Measurements from ENCODE around the gene TMEM43.

TMEM43 gene

GRCh38 chr3:14122301-14122700 is 2.6 kb upstream of the TMEM43 start:
- DNase-seq: no peak

- DNase-seq: no peak
These were observed 1.3 kb upstream of the TMEM43 start for GRCh38 chr3:14123308-14124222.

- no peak for DNase-seq
These were observed 633 bp upstream of the TMEM43 start for GRCh38 chr3:14124223-14124614.

GRCh38 chr3:14125193-14126016 is 553 bp downstream of the TMEM43 start:
- DNase-seq: no peak

- DNase-seq: no peak
These were observed 1.4 kb downstream of the TMEM43 start for GRCh38 chr3:14126017-14126886.

GRCh38 chr3:14126887-14127505 is 2.1 kb downstream of the TMEM43 start:
- DNase-seq: no peak

- DNase-seq: no peak
These were observed 2.8 kb downstream of the TMEM43 start for GRCh38 chr3:14127516-14128161.

- DNase-seq: no peak
These were observed 3.9 kb downstream of the TMEM43 start for GRCh38 chr3:14128724-14129123.

- no peak for DNase-seq
These were observed 4.4 kb downstream of the TMEM43 start for GRCh38 chr3:14129296-14129695.

GRCh38 chr3:14130230-14130629 is 5.4 kb downstream of the TMEM43 start:
- no peak for DNase-seq

GRCh38 chr3:14130707-14131106 is 5.9 kb downstream of the TMEM43 start:
- no peak for DNase-seq

GRCh38 chr3:14131134-14131533 is 6.3 kb downstream of the TMEM43 start:
- DNase-seq: no peak

GRCh38 chr3:14132120-14132519 is 7.3 kb downstream of the TMEM43 start:
- DNase-seq: no peak

- DNase-seq: no peak
These were observed 7.8 kb downstream of the TMEM43 start for GRCh38 chr3:14132689-14133088.

- DNase-seq: no peak
These were observed 8.4 kb downstream of the TMEM43 start for GRCh38 chr3:14133188-14133800.

GRCh38 chr3:14133876-14134275 is 9.0 kb downstream of the TMEM43 start:
- no peak for DNase-seq

- no peak for DNase-seq
These were observed 9.4 kb downstream of the TMEM43 start for GRCh38 chr3:14134291-14134690.

- DNase-seq: no peak
These were observed 10.7 kb downstream of the TMEM43 start for GRCh38 chr3:14135581-14135980.

- no peak for DNase-seq
These were observed 12.2 kb downstream of the TMEM43 start for GRCh38 chr3:14137004-14137403.

GRCh38 chr3:14137445-14137844 is 12.6 kb downstream of the TMEM43 start:
- DNase-seq: no peak

- no peak for DNase-seq
These were observed 13.4 kb downstream of the TMEM43 start for GRCh38 chr3:14138109-14138877.
